Lower lobe of right lung (tissue), 2 donors: ENCODE results near the gene GPR183. TPM values are rescaled to one million over a fixed set of nuclear protein-coding genes. Genes with fewer than 3 reads are reported as not detected.

Experiments used
- ATAC-seq, 2 donors: fragments of 200-7000 bp; cut with Tn5 transposase; one replicate each; pipeline ENCODE4 v1.9.1; 2020 to 2022; ENCODE audit warnings: mild to moderate bottlenecking in 2 of 2, moderate library complexity in 2 of 2
- DNase-seq: peaks from one replicate; pipeline ENCODE4 v3.0.0-alpha.2; 2020
- H3K27ac ChIP-seq: fragments of 200-600 bp; one replicate; pipeline ENCODE4 v1.8.0; 2022
- H3K27me3 ChIP-seq: fragments of 200-600 bp; one replicate; pipeline ENCODE4 v1.8.0; 2022; ENCODE audit warnings: low read depth
- H3K36me3 ChIP-seq: fragments of 200-600 bp; one replicate; pipeline ENCODE4 v1.8.0; 2022; ENCODE audit warnings: mild to moderate bottlenecking
- H3K4me1 ChIP-seq: fragments of 200-600 bp; one replicate; pipeline ENCODE4 v1.8.0; 2022
- H3K4me3 ChIP-seq: fragments of 200-600 bp; one replicate; pipeline ENCODE4 v1.8.0; 2022; ENCODE audit warnings: mild to moderate bottlenecking
- H3K9me3 ChIP-seq: fragments of 200-600 bp; one replicate; pipeline ENCODE4 v1.8.0; 2022
- CTCF ChIP-seq: fragments of 200-600 bp; IDR thresholded peaks from one replicate; pipeline ENCODE4 v1.8.0; 2022; ENCODE audit warnings: antibody characterized with exemption, mild to moderate bottlenecking
- intact Hi-C: fragments of 100-400 bp; cut with DNase I; formaldehyde crosslinking; loops from one replicate; pipeline ENCODE4 v1.11.0; 2022
- long read RNA-seq: library from polyadenylated mRNA; unstranded; transcript quantifications from one replicate; pipeline ENCODE4 v2.0.0, GENCODE V29; 2021
- total RNA-seq: library from RNA; stranded (reverse); fragmentation: NEBNext Ultra II Directional; extraction: Animal tissue kit (Norgen Biotek cat#: 25700); gene quantifications from one replicate; pipeline ENCODE4 v1.2.1, GENCODE V29; 2021
- donor health status: DM: no; HTN: yes; CAD: no; lungs with severe emphysema.

Gene GPR183
- total RNA-seq: 9.0 TPM
- long read RNA-seq, transcript GPR183-201 (2 exons, 1,700 nt): major isoform, 11 of 14 reads
- long read RNA-seq, partial matches to known transcripts: 0 of 14 reads
- long read RNA-seq, other reads (novel, unspliced or antisense): 3 of 14 reads

- DNase-seq (no peak), ATAC-seq (peak; percentile 63 to 68)
- Histone ChIP-seq H3K27ac (peak within 1 kb of the TSS; percentile 58), H3K36me3 (no peaks in the 10 kb centered on the region), H3K4me1 (peaks cover 21% of the 10 kb centered on the region), H3K27me3 (no peaks in the 10 kb centered on the region), H3K9me3 (no peaks in the 10 kb centered on the region), H3K4me3 (peak within 1 kb of the TSS; percentile 39)
- no peak for TF ChIP-seq CTCF
- intact Hi-C loops: no loop called here
These were observed at the start of gene GPR183 for GRCh38 chr13:99307247-99307646. GPR183 (minus strand) TSS chr13:99307399; CDS start chr13:99296145, 11,254 bp downstream.

DNA sequence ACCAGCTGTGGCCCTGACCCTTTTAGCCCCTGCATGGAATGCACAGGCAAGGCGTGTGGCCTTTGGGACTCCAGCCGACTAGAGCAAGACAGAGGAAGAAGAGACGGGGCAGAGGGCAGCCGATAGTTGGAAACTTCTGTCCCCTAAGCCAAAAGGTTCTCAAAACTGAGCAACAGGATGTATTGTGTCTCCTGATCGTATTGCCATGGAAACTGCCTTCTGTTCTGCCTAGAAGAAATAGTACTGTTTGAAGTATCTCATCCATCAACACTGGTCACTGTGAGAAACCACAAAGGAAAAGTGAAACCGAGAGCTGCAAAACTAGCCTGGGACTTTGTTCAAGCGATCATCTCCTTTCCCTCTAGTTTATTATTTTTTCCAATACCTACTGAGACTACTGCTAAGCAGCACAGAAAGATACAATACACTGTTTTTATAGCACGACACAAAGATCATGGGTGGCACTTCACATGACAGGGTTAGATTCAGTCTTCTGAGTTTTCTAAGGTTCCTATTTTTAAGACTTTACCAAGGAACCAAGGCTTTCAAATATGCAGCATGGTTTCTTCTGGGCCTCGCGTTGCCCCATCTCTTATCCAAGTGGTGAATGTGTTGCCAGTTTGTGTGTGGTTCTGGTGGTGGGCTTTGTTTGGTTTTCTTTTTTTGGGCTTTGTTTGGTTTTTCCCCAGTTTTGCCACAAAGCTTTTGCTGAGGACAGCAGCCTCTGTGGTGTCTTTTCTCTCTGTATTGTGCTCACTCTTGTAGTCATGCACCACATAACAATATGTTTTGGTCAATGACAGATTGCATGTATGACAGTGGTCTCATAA is 49.3 kb upstream of the GPR183 start:
- H3K36me3 ChIP-seq: peaks cover 7% of the 10 kb centered on the region
- peaks cover 23% of the 10 kb centered on the region for H3K4me1 ChIP-seq
- peak overlapping the region; percentile 84 for H3K27ac ChIP-seq
- ATAC-seq: peak; percentile 76 to 86
- peak; percentile 56 for DNase-seq
- H3K4me3 ChIP-seq: peak overlapping the region; percentile 28
- H3K27me3 ChIP-seq: no peaks in the 10 kb centered on the region
- intact Hi-C loops: no loop called here
- H3K9me3 ChIP-seq: no peaks in the 10 kb centered on the region
- TF ChIP-seq CTCF: no peak

DNA sequence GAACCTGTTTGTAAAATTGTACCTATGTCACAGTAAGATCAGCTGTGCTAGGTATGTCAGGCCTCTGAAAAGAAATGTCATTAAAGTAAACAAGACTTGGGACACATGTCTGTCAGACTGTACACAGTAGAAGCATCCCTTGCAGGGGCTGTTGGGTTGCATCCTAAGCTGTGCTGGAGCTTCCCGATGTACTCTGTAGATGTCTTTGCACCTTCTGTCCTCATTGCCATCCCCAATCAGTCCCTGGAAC is 48.7 kb upstream of the GPR183 start:
- TF ChIP-seq CTCF: no peak
- peak overlapping the region; percentile 84 for H3K27ac ChIP-seq
- H3K27me3 ChIP-seq: no peaks in the 10 kb centered on the region
- peaks cover 23% of the 10 kb centered on the region for H3K4me1 ChIP-seq
- H3K36me3 ChIP-seq: peaks cover 7% of the 10 kb centered on the region
- DNase-seq (no peak), ATAC-seq (no peak)
- no peaks in the 10 kb centered on the region for H3K9me3 ChIP-seq
- H3K4me3 ChIP-seq: peak overlapping the region; percentile 28
- intact Hi-C loops: no loop called here

DNA sequence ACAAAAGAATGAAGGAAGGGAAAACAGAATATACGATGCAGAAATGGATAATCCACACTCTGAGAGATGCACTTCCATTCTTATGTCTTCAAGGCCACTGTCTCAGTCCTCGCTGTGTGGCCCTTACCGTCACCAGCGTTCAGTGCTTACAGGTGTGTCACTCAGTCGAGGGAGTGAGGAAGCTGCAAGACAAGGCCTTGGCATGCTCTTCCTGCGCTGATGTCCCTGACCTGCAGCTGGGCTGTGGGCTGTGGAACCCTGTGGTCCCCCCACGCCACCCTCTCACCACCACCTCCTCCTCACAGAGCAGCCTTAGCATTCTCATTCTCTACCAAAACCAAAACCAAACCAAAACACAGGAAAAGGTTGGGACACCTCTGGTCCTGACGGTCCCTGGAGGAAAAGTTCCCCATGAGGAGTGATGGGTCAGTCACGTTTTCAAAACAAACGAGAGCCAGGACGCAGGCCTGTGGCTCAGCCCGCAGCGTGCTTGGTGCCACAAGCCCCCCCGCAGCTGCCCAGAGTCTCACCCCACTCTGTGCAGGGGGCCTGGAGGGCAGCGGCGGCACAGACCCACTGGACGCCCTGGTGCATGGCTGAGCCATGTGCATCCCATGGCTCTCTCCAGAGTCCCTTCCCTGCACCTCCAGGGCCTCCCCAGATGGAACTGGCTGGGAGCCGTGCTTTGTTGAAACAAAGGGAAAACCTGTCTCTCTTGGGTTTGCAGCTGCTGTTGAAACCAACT is 48.2 kb upstream of the GPR183 start:
- H3K9me3 ChIP-seq: no peaks in the 10 kb centered on the region
- H3K27ac ChIP-seq: peak overlapping the region; percentile 84
- no peak overlapping the region for H3K4me3 ChIP-seq
- intact Hi-C loops: no loop called here
- peaks cover 7% of the 10 kb centered on the region for H3K36me3 ChIP-seq
- no peaks in the 10 kb centered on the region for H3K27me3 ChIP-seq
- H3K4me1 ChIP-seq: peaks cover 23% of the 10 kb centered on the region
- ATAC-seq: no peak
- DNase-seq: no peak
- no peak for TF ChIP-seq CTCF

- H3K4me3 ChIP-seq: no peak overlapping the region
- intact Hi-C loops: no loop called here
- no peak for DNase-seq
- H3K27ac ChIP-seq: peak overlapping the region; percentile 84
- H3K27me3 ChIP-seq: no peaks in the 10 kb centered on the region
- TF ChIP-seq CTCF: no peak
- no peak for ATAC-seq
- H3K36me3 ChIP-seq: peaks cover 11% of the 10 kb centered on the region
- H3K9me3 ChIP-seq: no peaks in the 10 kb centered on the region
- H3K4me1 ChIP-seq: peaks cover 23% of the 10 kb centered on the region
These were observed 47.3 kb upstream of the GPR183 start for GRCh38 chr13:99354371-99354951.
